Breast epithelium (tissue), 3 donors: Measurements from ENCODE around the gene BCL2L14.

Experiments
- POLR2A ChIP-seq: fragments of 450-650 bp; IDR thresholded peaks from one replicate; pipeline ENCODE4 v1.6.1; 2016; ENCODE audit warnings: antibody characterized with exemption, mild to moderate bottlenecking, moderate library complexity
- POLR2AphosphoS5 ChIP-seq, 3 donors: sonication (generic); formaldehyde crosslinking; IDR thresholded peaks; one replicate each; pipeline ENCODE4 v1.6.1; 2017; ENCODE audit warnings: antibody characterized with exemption in 3 of 3
- TF ChIP-seq, protein P1 (sequence below), 3 donors: fragments of 450-650 bp; IDR thresholded peaks; one replicate each; pipeline ENCODE4 v1.5.1; 2016 to 2017; ENCODE audit warnings: antibody characterized with exemption in 3 of 3, mild to moderate bottlenecking in 3 of 3, moderate library complexity in 3 of 3

- TF ChIP-seq, protein P1, sequence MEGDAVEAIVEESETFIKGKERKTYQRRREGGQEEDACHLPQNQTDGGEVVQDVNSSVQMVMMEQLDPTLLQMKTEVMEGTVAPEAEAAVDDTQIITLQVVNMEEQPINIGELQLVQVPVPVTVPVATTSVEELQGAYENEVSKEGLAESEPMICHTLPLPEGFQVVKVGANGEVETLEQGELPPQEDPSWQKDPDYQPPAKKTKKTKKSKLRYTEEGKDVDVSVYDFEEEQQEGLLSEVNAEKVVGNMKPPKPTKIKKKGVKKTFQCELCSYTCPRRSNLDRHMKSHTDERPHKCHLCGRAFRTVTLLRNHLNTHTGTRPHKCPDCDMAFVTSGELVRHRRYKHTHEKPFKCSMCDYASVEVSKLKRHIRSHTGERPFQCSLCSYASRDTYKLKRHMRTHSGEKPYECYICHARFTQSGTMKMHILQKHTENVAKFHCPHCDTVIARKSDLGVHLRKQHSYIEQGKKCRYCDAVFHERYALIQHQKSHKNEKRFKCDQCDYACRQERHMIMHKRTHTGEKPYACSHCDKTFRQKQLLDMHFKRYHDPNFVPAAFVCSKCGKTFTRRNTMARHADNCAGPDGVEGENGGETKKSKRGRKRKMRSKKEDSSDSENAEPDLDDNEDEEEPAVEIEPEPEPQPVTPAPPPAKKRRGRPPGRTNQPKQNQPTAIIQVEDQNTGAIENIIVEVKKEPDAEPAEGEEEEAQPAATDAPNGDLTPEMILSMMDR (IDR thresholded peaks at IDR 0.05) = peak in 1 of 3 donors; percentile 35
- TF ChIP-seq POLR2AphosphoS5 (IDR thresholded peaks at IDR 0.05) = no peak
- TF ChIP-seq POLR2A = no peak
Observed at GRCh38 chr12:12081836-12082497, 11.2 kb downstream of the BCL2L14 start.
